Esophagus (tissue), 2 donors: ENCODE results near the gene TNIP3. TPM values are rescaled to one million over a fixed set of nuclear protein-coding genes. Genes with fewer than 3 reads are reported as not detected.

Source experiments
- H3K27ac ChIP-seq, 2 donors: one replicate each; pipeline ENCODE4 v1.5.1; 2013; ENCODE audit warnings: low read depth in 2 of 2, mild to moderate bottlenecking in 2 of 2, inconsistent platforms in 1 of 2, low read length in 1 of 2, moderate library complexity in 1 of 2
- H3K27me3 ChIP-seq, 2 donors: one replicate each; pipeline ENCODE4 v1.6.1; 2013; ENCODE audit warnings: low read length in 2 of 2, control low read depth in 1 of 2, mild to moderate bottlenecking in 1 of 2; ENCODE audit not compliant: insufficient read depth in 2 of 2, control insufficient read depth in 1 of 2
- H3K36me3 ChIP-seq, 2 donors: one replicate each; pipeline ENCODE4 v1.6.1; 2013; ENCODE audit warnings: low read length in 1 of 2; ENCODE audit not compliant: control insufficient read depth in 2 of 2, insufficient read depth in 2 of 2
- H3K4me1 ChIP-seq, 2 donors: one replicate each; pipeline ENCODE4 v1.6.1; 2013; ENCODE audit warnings: low read length in 1 of 2; ENCODE audit not compliant: control insufficient read depth in 2 of 2, insufficient read depth in 2 of 2
- H3K4me3 ChIP-seq, 2 donors: one replicate each; pipeline ENCODE4 v1.5.1; 2013; ENCODE audit warnings: low read length in 2 of 2, mild to moderate bottlenecking in 2 of 2, low read depth in 1 of 2, moderate library complexity in 1 of 2
- H3K9me3 ChIP-seq, 2 donors: one replicate each; pipeline ENCODE4 v1.6.1; 2013; ENCODE audit warnings: mild to moderate bottlenecking in 2 of 2, low read depth in 1 of 2, low read length in 1 of 2, moderate library complexity in 1 of 2; ENCODE audit not compliant: control insufficient read depth in 2 of 2, insufficient read depth in 1 of 2
- WGBS, 2 donors: extraction: QIAGEN DNeasy Blood & Tissue Kit; methylation state at CpG; one replicate each; pipeline ENCODE4 v1.1.7; 2013; 5-methylcytosine and 5-hydroxymethylcytosine counted together
- polyA plus RNA-seq, 2 donors: library from polyadenylated mRNA; stranded (reverse); fragments of 200-250 nt; gene quantifications; one replicate each; pipeline ENCODE4 v1.2.3, GENCODE V29; 2013
- donor health status: healthy with polysubstance abuse.
- donor health status: Bipolar disorder and iron deficiency.

The TNIP3 gene
- polyA plus RNA-seq, 2 donors: 0.06 TPM; not detected in 1

GRCh38 chr4:121144021-121144420 is 20.1 kb downstream of the TNIP3 start:
- 91 to 95% methylated on average over 2 of the region's 2 CpGs for WGBS, 2 donors
- no peak overlapping the region for H3K4me3 ChIP-seq
- no peaks in the 10 kb centered on the region for H3K36me3 ChIP-seq
- H3K27me3 ChIP-seq: peaks cover 0 to 3% of the 10 kb centered on the region in 2 donors
- no peaks in the 10 kb centered on the region for H3K4me1 ChIP-seq
- no peak overlapping the region for H3K27ac ChIP-seq
- no peaks in the 10 kb centered on the region for H3K9me3 ChIP-seq

DNA sequence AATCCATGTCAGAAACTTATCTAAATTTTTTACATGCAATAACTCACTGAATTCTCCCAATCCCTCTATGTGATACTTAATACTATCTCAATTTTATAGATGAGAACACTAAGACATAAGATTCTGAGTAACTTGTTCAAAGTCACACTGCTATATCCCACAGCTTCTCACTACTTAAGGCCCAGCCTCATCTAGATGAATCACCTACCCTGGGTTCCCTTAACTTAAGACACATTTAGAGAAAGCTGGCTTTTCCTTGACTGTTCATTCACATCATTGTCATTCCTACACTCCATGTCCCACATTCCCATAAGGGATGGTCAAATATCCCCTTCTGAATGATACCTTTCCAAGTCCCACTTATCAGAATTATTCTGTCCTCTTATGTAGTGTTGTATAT is 21.0 kb downstream of the TNIP3 start:
- Histone ChIP-seq H3K27ac (no peak overlapping the region), H3K27me3 (no peaks in the 10 kb centered on the region), H3K9me3 (no peaks in the 10 kb centered on the region), H3K36me3 (no peaks in the 10 kb centered on the region), H3K4me3 (no peak overlapping the region), H3K4me1 (no peaks in the 10 kb centered on the region)

- Histone ChIP-seq H3K4me1 (no peaks in the 10 kb centered on the region), H3K27ac (no peak overlapping the region), H3K27me3 (no peaks in the 10 kb centered on the region), H3K4me3 (no peak overlapping the region), H3K9me3 (no peaks in the 10 kb centered on the region), H3K36me3 (no peaks in the 10 kb centered on the region)
- 84 to 86% methylated on average over 5 of the region's 5 CpGs for WGBS, 2 donors
Measured at GRCh38 chr4:121140716-121141460, 23.2 kb downstream of the TNIP3 start.

GRCh38 chr4:121139533-121140222 is 24.4 kb downstream of the TNIP3 start:
- Histone ChIP-seq H3K36me3 (no peaks in the 10 kb centered on the region), H3K4me1 (no peaks in the 10 kb centered on the region), H3K4me3 (no peak overlapping the region), H3K9me3 (no peaks in the 10 kb centered on the region), H3K27me3 (no peaks in the 10 kb centered on the region), H3K27ac (no peak overlapping the region)
- 68 to 70% methylated on average over 7 of the region's 7 CpGs for WGBS, 2 donors

DNA sequence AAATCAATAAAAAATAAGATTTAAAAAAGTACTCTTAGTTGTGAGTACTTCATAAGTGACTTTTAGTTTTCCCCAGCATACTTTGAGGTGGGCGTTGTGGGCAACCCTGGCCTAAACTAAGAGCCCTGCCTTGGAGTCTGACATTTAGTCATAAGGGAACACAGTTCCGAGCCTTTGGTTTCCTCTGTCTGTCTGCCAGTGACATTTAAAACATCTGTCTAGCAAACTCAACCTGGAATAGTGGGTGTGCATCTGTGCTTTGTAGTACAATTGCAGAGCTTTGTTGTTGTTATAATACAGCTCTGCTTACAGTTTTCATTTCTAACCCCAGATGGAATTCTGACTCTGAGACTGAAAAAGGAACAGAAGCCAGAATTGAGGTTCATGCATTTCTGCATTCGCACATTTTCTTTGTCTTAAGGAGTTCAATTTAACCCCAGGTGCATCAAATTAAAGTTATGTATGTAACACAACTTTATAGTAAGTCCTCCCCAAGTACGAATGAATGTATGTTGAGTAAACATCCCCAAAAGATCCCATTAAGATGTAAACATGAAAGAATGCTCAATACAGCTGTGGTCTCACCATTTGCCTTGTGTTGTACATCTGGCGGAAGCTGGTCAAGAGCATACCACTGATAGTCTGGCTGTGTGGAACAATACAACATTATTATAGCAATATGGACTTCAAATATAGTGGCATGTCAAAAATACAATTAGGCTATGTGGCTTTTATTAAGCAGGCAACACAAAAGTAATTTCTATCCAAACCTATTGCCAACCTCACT is 25.9 kb downstream of the TNIP3 start:
- Histone ChIP-seq H3K27me3 (no peaks in the 10 kb centered on the region), H3K4me3 (no peak overlapping the region), H3K9me3 (no peaks in the 10 kb centered on the region), H3K4me1 (no peaks in the 10 kb centered on the region), H3K36me3 (no peaks in the 10 kb centered on the region), H3K27ac (no peak overlapping the region)
- 73 to 80% methylated on average over 5 of the region's 5 CpGs for WGBS, 2 donors

DNA sequence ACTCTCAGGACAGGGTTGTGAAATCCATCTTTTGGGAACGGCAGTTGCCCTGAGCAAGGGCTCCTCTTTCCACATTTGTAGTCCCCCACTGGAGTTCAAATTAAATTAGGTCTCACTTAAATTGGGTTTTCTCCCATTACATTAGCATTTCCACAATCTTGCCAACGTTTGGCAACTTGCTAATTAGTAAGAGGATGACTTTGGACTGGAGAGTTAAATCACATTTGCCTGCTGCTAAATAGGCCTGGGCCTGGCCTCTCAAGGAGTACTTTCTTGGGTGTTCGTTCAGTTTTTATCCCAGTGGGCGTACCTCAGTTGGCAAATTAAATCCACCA is 33.8 kb downstream of the TNIP3 start:
- WGBS, 2 donors: 68 to 79% methylated on average over 4 of the region's 4 CpGs
- H3K27ac ChIP-seq: no peak overlapping the region
- H3K27me3 ChIP-seq: no peaks in the 10 kb centered on the region
- H3K4me1 ChIP-seq: no peaks in the 10 kb centered on the region
- H3K4me3 ChIP-seq: no peak overlapping the region
- H3K36me3 ChIP-seq: no peaks in the 10 kb centered on the region
- no peaks in the 10 kb centered on the region for H3K9me3 ChIP-seq

DNA sequence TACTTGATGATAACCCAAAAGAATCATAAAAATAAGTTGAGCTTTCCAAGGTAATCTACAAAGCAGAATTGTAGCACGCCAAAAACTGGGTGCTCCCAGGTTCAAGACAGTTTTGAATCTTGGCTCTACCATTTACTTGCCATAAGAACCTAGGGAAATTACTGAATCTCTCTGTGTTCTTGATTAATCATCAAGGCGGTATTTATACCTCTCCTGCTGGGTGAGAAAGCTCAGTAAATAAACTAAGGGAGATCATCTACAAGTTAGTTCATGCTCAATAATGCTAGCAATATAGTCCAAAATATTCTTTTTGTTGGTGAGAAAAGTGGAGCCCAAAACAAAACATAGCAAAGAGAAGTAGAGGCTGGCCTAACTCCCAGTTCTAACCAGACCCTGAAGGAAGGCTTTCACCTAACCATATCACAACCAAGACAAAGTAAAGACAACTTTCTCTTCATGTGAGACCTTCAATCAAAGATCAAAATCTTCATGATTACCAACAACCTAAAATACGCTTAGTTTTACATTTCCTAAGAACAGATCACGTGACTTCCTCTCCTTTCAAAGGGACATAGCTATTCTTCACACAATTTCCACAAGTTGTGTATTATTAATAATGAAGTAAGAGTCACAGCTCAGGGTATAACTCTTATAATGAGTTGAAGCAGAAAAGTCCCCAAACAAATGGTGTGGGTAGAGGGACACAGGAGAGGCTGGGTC is 34.4 kb downstream of the TNIP3 start:
- Histone ChIP-seq H3K9me3 (no peaks in the 10 kb centered on the region), H3K36me3 (no peaks in the 10 kb centered on the region), H3K27me3 (no peaks in the 10 kb centered on the region), H3K4me3 (no peak overlapping the region), H3K27ac (no peak overlapping the region), H3K4me1 (no peaks in the 10 kb centered on the region)
- 77 to 82% methylated on average over 4 of the region's 4 CpGs for WGBS, 2 donors

- WGBS, 2 donors: 86% methylated on average over 1 of the region's 1 CpG
- H3K27ac ChIP-seq: no peak overlapping the region
- no peak overlapping the region for H3K4me3 ChIP-seq
- no peaks in the 10 kb centered on the region for H3K9me3 ChIP-seq
- no peaks in the 10 kb centered on the region for H3K27me3 ChIP-seq
- no peaks in the 10 kb centered on the region for H3K36me3 ChIP-seq
- no peaks in the 10 kb centered on the region for H3K4me1 ChIP-seq
Measured at GRCh38 chr4:121127100-121127499, 37.0 kb downstream of the TNIP3 start.

DNA sequence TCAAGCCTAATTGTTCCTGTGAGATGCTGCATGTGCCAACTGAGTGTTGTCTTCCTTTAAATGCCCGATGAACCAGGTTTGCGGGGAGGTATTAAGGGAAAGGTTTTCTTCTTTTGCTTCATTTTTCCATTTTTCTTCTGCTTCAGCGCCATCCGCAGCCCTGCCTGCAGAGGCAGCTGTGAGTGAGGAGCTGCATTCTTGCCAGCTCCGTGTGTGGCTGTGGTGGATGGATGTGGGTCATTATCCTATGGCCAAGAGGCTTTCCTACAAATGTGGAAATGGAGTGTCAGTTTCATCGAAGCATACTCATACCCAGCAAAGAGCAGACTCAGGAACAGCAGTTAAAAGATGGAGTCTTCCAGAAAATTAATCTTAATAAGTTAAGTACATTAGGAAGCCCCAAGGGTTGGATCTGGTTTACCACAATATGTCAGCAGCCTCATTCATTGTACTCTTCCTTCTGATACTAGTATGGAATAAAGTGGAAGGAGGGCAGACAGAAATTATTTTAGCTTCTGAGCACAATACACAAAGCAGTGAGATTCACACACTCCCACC is 37.6 kb downstream of the TNIP3 start:
- Histone ChIP-seq H3K9me3 (no peaks in the 10 kb centered on the region), H3K36me3 (no peaks in the 10 kb centered on the region), H3K27me3 (no peaks in the 10 kb centered on the region), H3K4me3 (no peak overlapping the region), H3K4me1 (no peaks in the 10 kb centered on the region), H3K27ac (no peak overlapping the region)
- WGBS, 2 donors: 84 to 86% methylated on average over 6 of the region's 6 CpGs
